NK-92 (cell line): ENCODE data around the gene LCE2C.
"Not testable (repeated sequence)": the region's sequence is repeated elsewhere in the genome, so short reads cannot be mapped to it uniquely, and the experiment has no call there.

Source experiments
- DNase-seq: peaks from one replicate; lab custom pipeline; 2025; ENCODE audit not compliant: unreplicated experiment; lab: John Stamatoyannopoulos, UW

Gene LCE2C, protein sequence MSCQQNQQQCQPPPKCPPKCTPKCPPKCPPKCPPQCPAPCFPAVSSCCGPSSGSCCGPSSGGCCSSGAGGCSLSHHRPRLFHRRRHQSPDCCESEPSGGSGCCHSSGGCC

DNA sequence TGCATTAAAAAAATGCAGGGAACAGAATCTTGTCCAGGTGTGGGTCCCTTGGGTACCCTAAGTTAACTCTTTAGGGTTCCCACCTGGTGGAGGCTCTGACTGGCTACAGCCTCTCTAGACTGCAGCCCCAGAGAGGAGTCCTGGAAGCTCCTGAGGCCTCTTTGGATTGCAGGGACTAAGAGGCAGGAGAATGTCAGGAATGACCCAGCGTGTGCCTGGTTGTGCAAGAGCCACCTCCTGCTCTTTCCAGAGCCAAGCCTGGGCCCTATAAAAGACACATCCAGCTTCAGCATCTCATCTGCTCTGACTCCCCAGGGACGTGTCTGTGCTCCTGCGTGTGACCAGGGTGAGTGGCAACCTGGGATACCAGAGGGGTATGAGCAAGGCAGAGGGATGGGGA lies at the start of gene LCE2C:
TSS of gene LCE2C (plus strand) at position 297 of the 400 bp plus-strand sequence. CDS start 737 bp downstream, outside the sequence.
- DNase-seq = not testable (repeated sequence)

DNA sequence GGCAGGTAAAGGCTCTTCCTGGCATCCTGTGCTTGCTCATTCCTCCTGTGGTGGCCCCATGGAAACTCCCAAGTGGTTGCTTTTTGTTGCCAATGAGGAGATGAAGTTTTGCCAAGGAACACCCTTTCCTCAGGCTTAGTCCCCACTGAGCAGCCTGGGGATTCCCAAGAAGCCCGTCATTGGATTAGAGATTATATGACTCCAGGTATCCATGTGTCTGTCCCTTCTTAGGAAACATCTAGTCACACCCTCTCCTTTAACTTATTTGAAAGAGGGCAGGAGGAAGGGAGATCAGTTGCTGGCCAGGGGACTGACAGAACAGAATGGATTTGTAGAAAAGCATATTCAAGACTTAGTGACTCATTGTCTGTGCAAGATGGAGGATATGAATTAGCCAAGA lies 48.3 kb upstream of the LCE2C start:
- DNase-seq = no peak

DNA sequence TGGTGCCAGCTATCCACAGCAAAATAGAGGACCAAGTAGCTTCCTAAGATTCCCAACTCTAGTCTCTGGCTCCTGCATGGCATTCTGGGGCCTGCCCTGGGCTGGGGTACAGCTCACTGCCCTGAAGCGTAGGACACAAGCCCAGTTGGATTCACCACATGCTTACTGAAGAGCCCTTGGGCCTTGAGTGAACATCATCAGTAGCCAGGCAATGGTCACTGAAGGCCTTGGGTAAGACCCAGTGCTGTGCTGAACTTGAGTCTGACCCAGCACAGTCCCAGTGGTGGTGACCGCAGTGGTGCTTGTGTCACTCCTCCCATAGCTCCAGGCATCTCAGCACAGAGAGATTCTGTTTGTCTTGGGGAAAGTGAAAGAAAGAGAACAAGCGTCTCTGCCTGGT lies 44.5 kb upstream of the LCE2C start:
- no peak for DNase-seq

DNA sequence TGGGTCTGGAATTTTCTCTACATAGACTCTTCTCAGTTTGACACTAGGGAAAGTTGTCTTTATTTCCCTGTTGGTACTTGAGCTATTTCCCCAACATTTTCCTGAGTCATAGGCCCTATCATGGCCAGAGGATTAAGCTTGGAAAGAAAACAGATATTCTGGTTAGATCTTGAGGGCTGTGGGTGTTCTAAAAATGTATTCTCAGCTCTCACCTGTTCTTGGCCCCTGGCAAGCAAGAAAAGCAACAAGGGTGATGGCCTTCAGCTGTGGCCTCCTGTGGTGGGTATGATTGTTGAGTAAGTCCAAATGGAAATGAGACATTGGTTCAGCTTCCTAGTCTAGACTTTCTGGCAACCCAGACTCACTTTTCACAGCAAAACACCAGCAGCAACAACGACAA lies 34.7 kb upstream of the LCE2C start:
- no peak for DNase-seq

GRCh38 chr1:152643945-152644344 lies 31.1 kb upstream of the LCE2C start:
- no peak for DNase-seq

- no peak for DNase-seq
Measured at GRCh38 chr1:152645146-152645545, 29.9 kb upstream of the LCE2C start.

GRCh38 chr1:152646656-152647055 lies 28.4 kb upstream of the LCE2C start:
- no peak for DNase-seq

DNA sequence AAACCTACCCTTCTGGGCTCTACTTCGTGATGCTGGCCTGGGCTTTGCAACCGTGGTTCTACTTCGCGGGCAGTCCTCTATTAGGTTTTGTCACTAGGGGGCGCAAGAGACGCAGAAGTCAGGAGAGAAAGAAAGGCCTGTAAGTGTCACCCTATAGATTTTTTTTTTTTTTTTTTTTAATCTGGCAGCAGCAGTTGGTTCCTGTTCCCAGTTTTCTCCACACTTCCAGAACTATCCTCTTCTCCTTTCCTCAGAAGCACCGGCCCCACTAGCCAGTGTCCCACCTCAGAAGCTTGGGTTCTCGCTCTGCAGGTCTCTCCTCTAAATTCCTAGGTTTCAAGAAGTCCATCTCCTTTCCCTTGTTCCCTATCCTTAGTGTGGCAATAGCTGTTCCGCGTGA lies 21.0 kb upstream of the LCE2C start:
- DNase-seq = no peak

DNA sequence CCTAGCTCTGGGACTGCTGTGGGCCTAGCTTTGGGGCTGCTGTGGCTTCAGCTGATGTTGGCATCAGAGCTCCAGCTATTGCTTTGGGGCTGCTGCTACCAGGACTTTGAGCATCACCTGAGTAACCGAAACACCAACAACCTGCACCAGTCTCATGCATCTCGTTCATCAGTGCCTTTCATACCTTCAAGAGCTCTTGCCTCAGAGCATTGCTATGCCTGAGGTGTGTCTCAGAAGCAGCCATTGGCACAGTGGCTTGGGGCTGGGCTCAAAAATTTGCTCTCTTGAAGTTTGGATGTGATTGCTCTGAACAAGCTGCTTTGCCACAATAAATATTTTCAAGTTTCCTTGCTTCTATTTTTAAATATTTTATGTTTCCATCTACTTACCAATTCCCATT lies 18.6 kb upstream of the LCE2C start:
- no peak for DNase-seq

DNA sequence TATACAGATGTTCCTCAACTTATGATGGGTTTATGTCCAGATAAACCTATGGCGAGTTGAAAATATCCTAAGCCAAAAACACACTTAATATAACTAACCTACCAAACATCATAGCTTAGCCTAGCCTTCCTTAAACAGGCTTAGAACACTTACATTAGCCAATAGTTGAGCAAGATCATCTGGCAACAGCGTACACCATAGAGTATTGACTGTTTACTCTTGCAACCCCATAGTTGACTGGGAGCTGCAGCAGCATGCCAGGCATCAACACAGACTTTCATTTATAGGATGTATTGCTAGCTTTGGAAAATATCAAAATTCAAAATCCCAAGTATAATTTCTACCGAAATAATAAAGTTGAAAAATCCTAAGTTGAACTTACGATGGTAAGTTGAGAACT lies 17.4 kb upstream of the LCE2C start:
- no peak for DNase-seq

DNA sequence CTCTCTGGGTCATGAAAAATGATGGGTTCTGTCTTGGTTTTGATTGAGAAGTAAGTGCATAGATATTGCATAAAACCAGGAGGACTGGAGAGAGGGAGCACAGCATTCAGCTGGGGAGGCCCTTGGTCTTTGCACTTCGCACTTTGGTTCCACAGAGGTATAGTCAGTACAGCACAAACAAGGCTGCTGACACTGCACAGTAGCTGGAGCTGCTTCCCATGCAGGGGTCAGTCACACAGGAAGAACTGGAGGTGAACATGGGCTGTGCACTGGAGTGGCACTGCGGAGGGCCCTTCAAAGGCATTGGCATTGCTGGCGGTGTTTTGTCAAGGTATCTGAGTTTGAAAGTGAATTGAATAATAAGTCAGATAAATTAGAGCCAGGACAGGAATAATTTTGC lies 16.4 kb upstream of the LCE2C start:
- no peak for DNase-seq

DNA sequence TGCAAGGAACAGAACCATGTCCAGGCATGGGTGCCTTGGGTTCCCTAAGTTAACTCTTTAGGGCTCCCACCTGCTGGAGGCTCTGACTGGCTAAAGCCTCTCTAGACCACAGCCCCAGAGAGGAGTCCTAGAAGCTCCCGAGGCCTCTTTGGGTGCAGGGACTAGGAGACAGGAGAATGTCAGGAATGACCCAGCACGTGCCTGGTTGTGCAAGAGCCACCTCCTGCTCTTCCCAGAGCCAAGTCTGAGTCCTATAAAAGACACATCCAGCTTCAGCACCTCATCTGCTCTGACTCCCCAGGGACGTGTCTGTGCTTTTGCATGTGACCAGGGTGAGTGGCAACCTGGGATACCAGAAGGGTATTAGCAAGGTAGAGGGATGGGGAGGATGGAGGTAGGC lies 12.0 kb upstream of the LCE2C start, which contains the start of gene LCE2D:
TSS of gene LCE2D (plus strand) at position 283 of the 400 bp plus-strand sequence. CDS start 726 bp downstream, outside the sequence.
- no peak for DNase-seq

DNA sequence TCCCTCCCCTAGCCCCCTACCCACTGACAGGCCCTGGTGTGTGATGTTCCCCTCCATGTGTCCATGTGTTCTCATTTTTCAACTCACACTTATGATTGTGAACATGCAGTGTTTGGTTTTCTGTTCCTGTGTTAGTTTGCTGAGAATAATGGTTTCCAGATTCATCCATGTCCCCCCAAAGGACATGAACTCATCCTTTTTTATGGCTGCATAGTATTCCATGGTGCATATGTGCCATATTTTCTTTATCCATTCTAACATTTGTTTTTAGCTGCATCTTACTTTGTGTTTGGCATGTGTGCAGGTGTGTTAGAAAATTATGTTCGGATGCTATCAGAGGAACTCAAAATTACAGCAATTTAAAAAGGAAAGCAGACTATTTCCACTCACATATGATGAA lies 8.9 kb upstream of the LCE2C start:
- DNase-seq = not testable (repeated sequence)

- DNase-seq = no peak
Measured at GRCh38 chr1:152667648-152668047, 7.4 kb upstream of the LCE2C start.

- no peak for DNase-seq
Measured at GRCh38 chr1:152673016-152673415, 2.1 kb upstream of the LCE2C start.

- DNase-seq = no peak
Measured at GRCh38 chr1:152679459-152679858, 4.4 kb downstream of the LCE2C start.

DNA sequence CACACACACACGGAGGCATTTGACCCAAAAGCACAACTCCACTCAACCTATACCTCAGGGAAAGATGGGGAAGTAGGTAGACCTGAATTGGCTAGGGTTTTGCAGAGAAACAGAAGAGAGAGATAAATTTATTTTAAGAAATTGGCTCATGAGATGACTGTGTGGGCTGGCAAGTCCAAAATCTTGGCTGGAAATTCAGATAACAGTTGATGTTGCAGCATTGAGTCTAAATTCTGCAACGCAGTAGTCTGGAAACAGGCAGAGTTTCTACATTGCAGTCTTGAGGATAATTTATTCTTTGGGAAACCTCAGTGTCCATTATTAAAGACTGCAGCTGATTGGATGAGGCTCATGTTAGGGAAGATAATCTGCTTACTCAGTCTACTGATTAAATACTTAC lies 6.5 kb downstream of the LCE2C start:
- DNase-seq = no peak

DNA sequence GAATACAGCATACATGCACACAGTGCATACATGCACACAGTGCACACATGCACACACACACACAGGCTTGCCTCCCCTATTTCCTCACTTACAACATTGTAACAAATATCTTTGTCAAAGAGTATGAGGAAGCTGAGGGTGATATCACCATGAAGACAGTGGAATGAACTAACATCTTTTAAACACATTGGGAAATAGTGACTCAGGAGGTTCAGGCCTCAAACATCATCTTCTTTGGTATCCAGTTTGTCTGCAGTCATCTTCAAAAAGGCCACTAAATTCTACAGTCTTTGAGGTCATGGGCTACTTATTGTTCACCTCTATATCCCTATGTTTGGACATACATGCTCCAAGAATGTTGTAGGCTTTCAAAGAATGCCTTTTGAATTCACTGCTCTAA lies 8.8 kb downstream of the LCE2C start:
- DNase-seq = no peak

- DNase-seq = not testable (repeated sequence)
Measured at GRCh38 chr1:152685823-152686222, 10.7 kb downstream of the LCE2C start, which contains the start of gene LCE2B. LCE2B (plus strand) TSS chr1:152686123; CDS start chr1:152686844, 721 bp downstream.

DNA sequence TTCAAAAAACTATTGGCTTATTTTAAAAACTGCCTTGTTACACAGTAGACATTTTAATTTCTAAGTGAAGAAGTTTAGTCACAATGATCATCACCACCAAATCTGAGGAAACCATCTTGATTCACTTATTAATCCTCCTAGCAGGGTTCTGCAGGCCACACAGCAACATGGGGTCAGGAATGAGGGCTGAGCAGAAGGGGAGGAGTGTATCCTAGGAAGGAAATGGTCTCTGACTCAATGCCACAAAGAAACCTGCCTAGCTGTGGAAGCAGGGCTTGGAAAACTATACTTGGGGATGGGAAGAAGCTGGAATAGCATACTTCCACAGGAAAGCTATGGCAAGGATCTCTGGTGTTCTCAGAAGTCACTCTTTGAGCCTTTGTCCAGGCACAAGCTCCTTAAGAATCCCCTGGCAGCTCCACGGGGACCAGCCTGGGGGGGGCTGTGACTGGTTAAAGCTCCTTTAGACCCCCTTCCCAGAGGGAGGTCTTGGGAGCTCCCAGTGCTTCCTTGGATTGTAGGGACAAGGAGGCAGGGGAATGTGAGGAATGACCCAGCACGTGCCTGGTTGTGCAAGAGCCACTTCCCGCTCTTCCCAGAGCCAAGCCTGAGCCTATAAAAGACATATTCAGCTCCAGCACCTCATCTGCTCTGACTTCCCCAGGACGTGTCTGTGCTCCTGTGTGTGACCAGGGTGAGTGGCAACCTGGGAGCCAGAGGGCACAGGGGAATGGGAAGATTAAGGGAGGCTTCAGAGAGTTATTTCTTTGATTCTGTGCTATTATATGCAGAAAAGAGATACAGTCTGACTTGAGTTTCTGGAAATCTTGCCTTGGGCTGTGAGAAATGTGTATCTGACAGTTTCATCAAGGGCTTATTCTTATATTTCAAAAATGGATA lies 22.9 kb downstream of the LCE2C start, which contains the start of gene LCE2A:
TSS of gene LCE2A (plus strand) at position 645 of the 900 bp plus-strand sequence. CDS start 557 bp downstream, outside the sequence.
- DNase-seq = no peak

DNA sequence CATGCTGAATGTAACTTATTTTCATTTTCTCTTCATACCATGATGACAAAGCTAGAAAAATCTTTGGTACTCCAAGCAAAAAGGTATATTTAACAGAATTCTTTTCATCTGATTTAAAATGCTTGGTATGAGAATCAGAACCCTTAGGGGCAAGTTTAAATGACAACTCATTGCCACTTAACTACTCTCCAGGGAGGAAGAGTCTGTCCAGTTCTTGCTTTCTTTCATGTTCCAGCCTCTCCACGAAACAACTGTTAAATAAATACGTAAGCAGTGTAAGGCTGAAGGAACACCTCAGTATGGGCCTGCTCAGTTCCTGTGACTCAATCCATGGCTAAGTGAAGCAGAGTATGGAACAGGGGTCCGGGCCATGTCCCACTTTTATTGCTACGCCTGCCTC lies 24.7 kb downstream of the LCE2C start:
- no peak for DNase-seq

DNA sequence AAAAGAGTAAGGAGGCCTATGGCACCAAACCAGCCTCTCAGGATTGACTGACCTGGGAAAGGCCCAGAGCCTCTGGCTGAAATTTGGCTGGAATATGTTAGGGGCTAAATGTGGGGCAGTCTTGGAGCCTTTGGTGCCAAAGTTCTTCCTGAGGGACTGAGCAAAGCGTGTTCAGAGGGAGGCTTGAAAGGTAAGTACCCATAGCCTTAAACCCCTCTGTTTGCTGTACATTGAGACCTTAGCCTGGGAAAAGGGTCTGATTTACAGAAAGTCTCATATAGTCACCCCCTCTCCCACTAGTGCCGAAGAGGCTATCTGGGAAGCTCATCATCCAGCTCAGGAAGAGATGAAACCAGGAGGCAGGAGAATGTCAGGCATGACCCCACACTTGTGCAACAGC lies 32.8 kb downstream of the LCE2C start, which contains the start of gene LCE4A:
TSS of gene LCE4A (plus strand) at position 301 of the 400 bp plus-strand sequence. CDS start 916 bp downstream, outside the sequence.
- DNase-seq = no peak
